Motor neuron (in vitro differentiated cells): ENCODE measurements around the gene PPFIA3. TPM values are rescaled to one million over a fixed set of nuclear protein-coding genes. Genes with fewer than 3 reads are reported as not detected.
A peak's percentile ranks its signal among the peaks of the same experiment; 100 is the strongest.
"Not testable (repeated sequence)": the region's sequence is repeated elsewhere in the genome, so short reads cannot be mapped to it uniquely, and the experiment has no call there.

ENCODE experiments used
- ATAC-seq, 8 experiments: fragments of 200-7000 bp; cut with Tn5 transposase; replicated peaks in 6 of 8; 2 replicates each; pipeline ENCODE4 v1.8.0; 2021; ENCODE audit warnings: mild to moderate bottlenecking in 8 of 8, moderate library complexity in 8 of 8
- H3K27ac ChIP-seq, 2 donors: fragments of 250-450 bp; sonication (Bioruptor Pico); 2 replicates each; pipeline ENCODE4 v1.9.0; 2021; ENCODE audit warnings: antibody characterized with exemption in 2 of 2, mild to moderate bottlenecking in 2 of 2, moderate library complexity in 1 of 2
- H3K4me1 ChIP-seq, 2 donors: fragments of 250-450 bp; sonication (Bioruptor Pico); replicated peaks in 1 of 2; 2 replicates each; pipeline ENCODE4 v1.6.1; 2021; ENCODE audit warnings: antibody characterized with exemption in 2 of 2, mild to moderate bottlenecking in 2 of 2, moderate library complexity in 1 of 2
- H3K4me3 ChIP-seq, 5 donors: fragments of 250-450 bp; sonication (Bioruptor Pico); 2 replicates each; pipeline ENCODE4 v1.9.0; 2021; ENCODE audit warnings: antibody characterized with exemption in 5 of 5, mild to moderate bottlenecking in 5 of 5, moderate library complexity in 4 of 5
- WGBS, 10 experiments: fragments of 450-650 bp; shearing (Covaris generic); methylation state at CpG; one replicate each; pipeline ENCODE4 v1.0.0; 2022; 5-methylcytosine and 5-hydroxymethylcytosine counted together
- in situ Hi-C, 9 experiments: fragments of 400-800 bp; cut with MboI; loops; one replicate each; pipeline ENCODE4 v1.15.0; 2021; ENCODE audit warnings: low sequenced_read_pairs in 9 of 9, low pct_unique_long_range_greater_than_20kb in 2 of 9; ENCODE audit not compliant: unreplicated experiment in 9 of 9
- total RNA-seq, 8 experiments: library from RNA; unstranded; fragments of 300-600 nt; gene quantifications; 2 replicates each; pipeline versions ENCODE4 v1.2.3 to v1.2.4, GENCODE V29; 2022

The PPFIA3 gene
- total RNA-seq, 8 experiments from 2014 or later: 4.7 to 52.5 (median 23.5) TPM

DNA sequence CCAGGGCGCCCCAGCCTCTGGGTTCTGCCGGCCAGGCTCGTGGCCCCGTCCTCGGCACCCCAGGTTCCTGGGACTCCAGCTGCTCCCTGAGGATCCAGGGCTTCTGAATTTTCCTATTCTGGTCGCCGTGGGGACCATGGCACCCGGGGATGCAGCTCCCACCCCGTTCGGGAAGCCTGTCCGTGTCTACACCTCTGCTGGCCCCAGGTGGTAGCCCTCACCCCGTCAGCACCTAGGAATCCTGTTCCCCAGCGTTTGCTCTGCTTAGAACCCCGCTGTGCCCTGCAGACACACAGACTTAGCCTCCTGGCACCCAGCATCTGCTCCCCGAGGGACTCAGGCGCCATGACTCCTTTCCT, 960 bp downstream of the PPFIA3 start:
- peaks cover 9 to 13% of the 10 kb centered on the region in 2 donors for H3K4me1 ChIP-seq
- 0 to 63% (median 0%) methylated on average over 1 to 5 of the region's 16 CpGs; no CpG with 5 or more reads in 5 of the 10 experiments for WGBS, 10 experiments
- peak overlapping the region; percentile 42 to 72 (median 58) for H3K4me3 ChIP-seq
- no peak for ATAC-seq
- in situ Hi-C loops: no loop called here
- H3K27ac ChIP-seq: no peak overlapping the region

DNA sequence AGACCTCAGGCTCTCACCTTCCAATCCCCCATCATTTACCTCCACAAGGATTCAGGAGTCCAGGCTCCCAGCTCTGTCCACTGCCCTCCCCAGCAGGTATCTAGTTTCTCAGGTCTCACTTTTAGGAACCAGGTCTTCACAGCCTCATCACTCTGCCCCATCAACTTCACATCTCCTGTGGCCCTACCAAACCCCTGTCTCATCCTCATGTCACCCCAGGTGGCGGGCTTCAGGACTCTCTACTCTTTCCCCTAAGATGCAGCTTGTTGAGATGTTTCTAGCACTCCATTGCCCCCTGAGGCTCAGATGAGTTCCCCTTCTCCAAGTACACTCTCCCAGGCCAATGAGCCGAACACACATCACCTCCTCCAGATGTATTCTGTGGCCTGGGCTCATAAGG, 1.5 kb downstream of the PPFIA3 start:
- Histone ChIP-seq H3K4me3 (peak overlapping the region in 3 of 5 donors; percentile 42 to 72 (median 54)), H3K27ac (no peak overlapping the region), H3K4me1 (peaks cover 6 to 14% of the 10 kb centered on the region in 2 donors)
- in situ Hi-C loops: no loop called here
- 62 to 100% (median 92%) methylated on average over 1 to 2 of the region's 2 CpGs; no CpG with 5 or more reads in 4 of the 10 experiments for WGBS, 10 experiments
- no peak for ATAC-seq

DNA sequence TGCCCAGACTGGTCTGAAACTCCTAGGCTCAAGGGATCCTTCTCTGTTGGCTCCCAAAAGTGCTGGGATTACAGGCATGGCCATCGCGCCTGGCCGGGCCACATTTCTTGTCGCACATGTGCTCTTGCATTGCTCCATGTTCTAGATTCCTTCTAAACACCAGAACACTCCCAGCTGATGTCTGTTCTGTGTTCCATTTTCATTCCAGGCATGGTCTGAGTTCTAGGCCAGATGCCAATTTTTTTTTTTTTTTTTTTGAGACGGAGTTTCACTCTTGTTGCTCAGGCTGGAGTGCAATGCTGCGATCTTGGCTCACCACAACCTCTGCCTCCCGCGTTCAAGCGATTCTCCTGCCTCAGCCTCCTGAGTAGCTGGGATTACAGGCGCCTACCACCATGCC, 2.5 kb downstream of the PPFIA3 start:
- in situ Hi-C loops, H3K4me3 ChIP-seq, ATAC-seq, H3K27ac ChIP-seq: not testable (repeated sequence)
- H3K4me1 ChIP-seq: peaks cover 6 to 14% of the 10 kb centered on the region in 2 donors
- WGBS, 10 experiments: 0 to 95% (median 58%) methylated on average over 1 to 10 of the region's 10 CpGs; no CpG with 5 or more reads in 2 of the 10 experiments

DNA sequence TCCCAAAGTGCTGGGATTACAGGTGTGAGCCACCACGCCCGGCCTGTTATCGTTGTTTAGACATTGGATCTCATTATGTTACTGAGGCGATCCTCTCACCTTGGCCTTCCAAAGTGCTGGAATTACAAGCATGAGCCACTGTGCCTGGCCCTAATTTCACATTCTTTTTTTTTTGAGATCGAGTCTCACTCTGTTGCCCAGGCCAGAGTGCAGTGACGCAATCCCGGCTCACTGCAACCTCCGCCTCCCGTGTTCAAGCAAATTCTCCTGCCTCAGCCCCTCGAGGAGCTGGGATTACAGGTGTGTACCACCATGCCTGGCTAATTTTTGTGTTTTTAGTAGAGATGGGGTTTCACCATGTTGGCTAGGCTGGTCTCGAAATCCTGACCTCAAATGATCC, 3.9 kb downstream of the PPFIA3 start:
- in situ Hi-C loops, H3K4me3 ChIP-seq, ATAC-seq, H3K27ac ChIP-seq: not testable (repeated sequence)
- WGBS, 10 experiments: 40 to 100% (median 86%) methylated on average over 1 to 7 of the region's 11 CpGs; no CpG with 5 or more reads in 2 of the 10 experiments
- peaks cover 7 to 11% of the 10 kb centered on the region in 2 donors for H3K4me1 ChIP-seq

DNA sequence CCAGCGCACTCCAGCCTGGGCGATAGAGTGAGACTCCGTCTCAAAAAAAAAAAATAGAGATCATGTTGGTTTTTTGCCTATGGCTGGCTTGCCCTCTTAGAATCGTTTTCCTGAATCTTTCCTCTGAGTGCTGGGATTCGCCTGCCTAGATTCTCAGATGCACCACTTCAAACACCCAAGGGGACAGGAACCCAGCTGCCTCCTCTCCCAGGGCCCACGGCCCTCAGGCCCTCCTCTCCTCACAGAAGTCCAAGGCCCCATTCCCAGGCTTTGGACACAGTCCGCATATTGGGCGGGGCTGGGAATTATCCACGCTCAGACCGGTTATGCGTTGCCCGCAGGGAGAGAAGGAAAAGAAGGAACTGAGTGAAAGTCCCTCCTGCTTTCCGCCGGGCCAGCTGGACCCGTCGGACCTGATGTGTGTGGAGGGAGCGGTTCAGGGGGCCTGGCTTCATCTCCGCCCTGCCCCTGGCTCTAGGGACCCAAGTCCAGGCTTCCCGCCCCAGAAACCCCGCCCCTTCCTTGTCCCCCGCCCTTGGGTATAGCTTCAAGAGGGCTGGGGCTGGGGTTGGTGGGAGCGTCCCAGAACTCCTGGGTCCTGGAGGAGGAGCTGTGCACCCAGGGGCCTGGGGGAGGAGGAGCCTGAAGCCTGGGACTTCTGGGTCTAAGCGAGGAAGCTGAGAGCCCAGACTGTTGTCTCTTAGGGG, 5.8 kb downstream of the PPFIA3 start:
- Histone ChIP-seq H3K4me1 (peaks cover 5 to 16% of the 10 kb centered on the region in 2 donors), H3K27ac (no peak overlapping the region), H3K4me3 (no peak overlapping the region)
- in situ Hi-C loops: no loop called here
- peak in 4 of 8 experiments; percentile 4 to 56 (median 8) for ATAC-seq
- 0 to 100% (median 53%) methylated on average over 2 to 4 of the region's 23 CpGs; no CpG with 5 or more reads in 3 of the 10 experiments for WGBS, 10 experiments

DNA sequence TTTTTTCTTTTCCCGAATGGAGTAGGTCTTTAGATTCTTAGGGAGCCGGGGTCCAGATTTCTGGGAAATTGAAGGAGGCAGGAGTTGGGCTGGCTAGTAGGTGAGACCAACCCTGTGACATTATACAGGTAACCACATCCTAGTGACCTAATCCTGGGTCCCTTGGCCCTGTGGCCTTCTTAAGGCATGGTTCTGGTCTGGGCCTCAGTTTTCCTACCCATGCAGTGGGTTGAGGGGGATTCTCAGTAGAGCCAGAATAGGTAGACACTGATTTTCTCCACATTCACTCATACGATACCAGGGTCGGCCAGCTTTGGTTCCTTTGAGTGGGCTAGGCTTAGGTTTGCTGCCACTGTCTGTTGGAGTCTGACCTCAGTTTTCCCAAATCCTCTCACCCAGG, 7.2 kb downstream of the PPFIA3 start:
- Histone ChIP-seq H3K27ac (no peak overlapping the region), H3K4me1 (peaks cover 5 to 16% of the 10 kb centered on the region in 2 donors), H3K4me3 (no peak overlapping the region)
- in situ Hi-C loops: no loop called here
- ATAC-seq: no peak
- 0 to 100% (median 83%) methylated on average over 1 to 3 of the region's 4 CpGs; no CpG with 5 or more reads in 3 of the 10 experiments for WGBS, 10 experiments

DNA sequence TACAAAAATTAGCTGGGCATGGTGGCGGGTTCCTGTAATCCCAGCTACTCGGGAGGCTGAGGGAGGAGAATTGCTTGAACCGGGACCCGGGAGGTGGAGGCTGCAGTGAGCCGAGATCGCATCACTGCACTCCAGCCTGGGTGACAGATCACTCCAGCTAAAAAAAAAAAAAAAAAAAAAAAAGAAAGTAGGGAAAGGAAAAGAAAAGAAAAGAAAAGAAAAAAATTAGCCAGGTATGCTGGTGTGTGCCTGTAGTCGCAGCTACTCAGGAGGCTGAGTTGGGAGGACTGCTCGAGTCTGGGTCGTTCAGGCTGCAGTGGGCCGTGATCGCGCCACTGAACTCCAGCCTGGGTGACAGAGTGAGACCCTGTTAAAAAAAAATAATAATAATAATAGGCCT, 7.9 kb downstream of the PPFIA3 start:
- ATAC-seq, in situ Hi-C loops, H3K4me3 ChIP-seq: not testable (repeated sequence)
- H3K27ac ChIP-seq: peak overlapping the region; percentile 77 to 84
- H3K4me1 ChIP-seq: peaks cover 5 to 16% of the 10 kb centered on the region in 2 donors
- 73 to 100% (median 92%) methylated on average over 3 to 12 of the region's 12 CpGs; no CpG with 5 or more reads in 1 of the 10 experiments for WGBS, 10 experiments

DNA sequence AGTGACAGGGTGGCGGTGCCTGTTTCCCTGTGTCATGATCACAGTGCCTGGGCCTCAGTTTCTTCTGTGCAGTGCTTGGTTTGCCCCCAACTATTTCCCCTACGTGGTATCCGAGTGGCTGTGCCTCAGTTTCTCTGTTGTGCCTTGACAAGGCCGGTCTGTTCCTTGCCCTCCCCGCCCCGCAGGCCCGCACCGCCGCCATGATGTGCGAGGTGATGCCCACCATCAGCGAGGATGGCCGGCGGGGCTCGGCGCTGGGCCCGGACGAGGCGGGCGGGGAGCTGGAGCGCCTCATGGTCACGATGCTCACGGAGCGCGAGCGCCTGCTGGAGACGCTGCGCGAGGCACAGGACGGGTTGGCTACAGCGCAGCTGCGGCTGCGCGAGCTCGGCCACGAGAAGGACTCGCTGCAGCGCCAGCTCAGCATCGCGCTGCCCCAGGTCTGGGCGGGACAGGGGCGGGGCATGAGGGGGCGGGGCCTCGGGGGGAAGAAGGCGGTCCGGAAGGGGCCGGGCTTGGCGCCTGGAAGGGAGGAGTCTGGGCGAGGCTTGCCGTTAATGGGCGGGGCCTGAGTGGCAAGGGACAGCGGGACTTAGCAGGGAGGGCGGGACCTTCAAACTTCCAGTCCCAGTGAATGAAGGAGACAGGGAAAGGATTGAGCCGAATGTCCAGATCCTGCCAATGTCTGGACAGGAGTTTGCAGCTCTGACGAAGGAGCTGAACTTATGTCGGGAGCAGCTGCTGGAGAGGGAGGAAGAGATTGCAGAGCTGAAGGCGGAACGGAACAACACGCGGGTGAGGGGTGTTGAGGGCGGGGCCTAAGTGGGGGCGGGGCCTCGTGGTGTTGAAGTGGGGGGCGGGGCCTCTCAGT, 8.6 kb downstream of the PPFIA3 start:
- peak overlapping the region; percentile 77 to 84 for H3K27ac ChIP-seq
- in situ Hi-C loops: no loop called here
- H3K4me3 ChIP-seq: peak overlapping the region; percentile 18 to 36 (median 28)
- ATAC-seq: peak; percentile 90 to 98 (median 94)
- 0 to 100% (median 68%) methylated on average over 1 to 4 of the region's 63 CpGs; no CpG with 5 or more reads in 5 of the 10 experiments for WGBS, 10 experiments
- peaks cover 5 to 16% of the 10 kb centered on the region in 2 donors for H3K4me1 ChIP-seq

DNA sequence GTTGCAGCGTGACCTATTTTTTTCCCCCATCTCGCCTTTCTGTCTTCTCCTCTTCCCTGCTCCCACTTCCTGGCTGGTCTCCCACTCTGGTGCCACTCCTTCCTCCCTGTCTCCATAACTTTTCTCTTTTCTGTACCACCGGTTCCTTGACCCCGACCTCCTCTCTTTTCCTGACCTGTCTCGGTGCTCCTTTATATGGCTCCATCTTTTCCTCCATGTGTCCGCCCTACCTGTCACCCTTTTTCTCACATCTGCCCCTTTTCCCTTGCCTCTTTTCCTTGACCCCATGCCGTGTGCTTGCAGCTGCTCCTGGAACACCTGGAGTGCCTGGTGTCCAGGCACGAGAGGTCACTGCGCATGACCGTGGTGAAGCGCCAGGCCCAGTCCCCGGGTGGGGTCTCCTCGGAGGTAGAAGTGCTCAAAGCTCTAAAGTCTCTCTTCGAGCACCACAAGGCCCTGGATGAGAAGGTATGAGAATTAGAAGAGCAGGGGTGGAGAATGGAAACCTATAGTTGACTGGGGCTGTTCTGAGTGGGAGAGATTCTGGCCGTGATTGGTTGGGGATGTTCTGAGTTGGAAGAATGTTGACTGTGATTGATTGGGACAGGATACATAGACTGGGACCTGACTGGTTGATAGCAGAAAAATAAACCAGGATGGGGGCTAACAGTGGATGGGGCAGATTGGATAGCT, 9.3 kb downstream of the PPFIA3 start:
- H3K4me1 ChIP-seq: peaks cover 5 to 16% of the 10 kb centered on the region in 2 donors
- peak in 4 of 8 experiments; percentile 4 to 32 (median 11) for ATAC-seq
- H3K4me3 ChIP-seq: peak overlapping the region; percentile 11 to 36 (median 28)
- WGBS, 10 experiments: 7 to 89% (median 42%) methylated on average over 2 to 12 of the region's 15 CpGs; no CpG with 5 or more reads in 1 of the 10 experiments
- in situ Hi-C loops: no loop called here
- peak overlapping the region; percentile 72 to 83 for H3K27ac ChIP-seq

DNA sequence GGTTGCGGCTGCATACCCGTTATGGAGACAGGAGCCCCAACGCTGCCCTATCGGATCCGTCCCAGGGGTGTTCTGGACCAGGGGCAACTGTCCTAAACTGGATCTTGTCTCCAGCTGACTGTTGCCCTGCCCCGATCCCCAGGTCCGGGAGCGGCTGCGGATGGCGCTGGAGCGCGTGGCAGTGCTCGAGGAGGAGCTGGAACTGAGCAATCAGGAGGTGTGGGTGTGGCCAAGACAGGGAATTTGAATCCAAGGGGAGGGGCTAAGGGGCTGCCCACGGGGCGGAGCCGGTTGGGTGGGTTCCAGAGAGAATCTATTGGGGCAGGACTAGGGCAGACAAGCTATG, 9.9 kb downstream of the PPFIA3 start:
- WGBS, 10 experiments: 8% methylated on average over 5 of the region's 16 CpGs; no CpG with 5 or more reads in 9 of the 10 experiments
- H3K27ac ChIP-seq: peak overlapping the region; percentile 72 to 83
- peaks cover 5 to 16% of the 10 kb centered on the region in 2 donors for H3K4me1 ChIP-seq
- in situ Hi-C loops: no loop called here
- H3K4me3 ChIP-seq: peak overlapping the region; percentile 11 to 36 (median 28)
- peak in 4 of 8 experiments; percentile 23 to 52 (median 35) for ATAC-seq

DNA sequence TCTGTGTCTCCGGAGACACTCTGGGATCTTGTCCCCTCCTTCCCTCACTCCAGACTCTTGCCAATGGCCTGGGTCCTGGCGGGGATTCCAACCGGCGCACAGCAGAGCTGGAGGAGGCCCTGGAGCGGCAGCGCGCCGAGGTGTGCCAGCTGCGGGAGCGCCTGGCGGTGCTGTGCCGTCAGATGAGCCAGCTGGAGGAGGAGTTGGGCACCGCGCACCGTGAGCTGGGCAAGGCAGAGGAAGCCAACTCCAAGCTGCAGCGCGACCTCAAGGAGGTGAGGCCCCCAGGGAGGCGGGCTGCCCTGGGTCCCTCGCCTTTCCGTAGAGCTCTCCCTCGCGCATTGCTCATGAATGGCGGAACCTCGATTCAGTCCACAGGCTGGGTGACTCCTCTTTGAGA, 11.0 kb downstream of the PPFIA3 start:
- no peak for ATAC-seq
- Histone ChIP-seq H3K4me3 (no peak overlapping the region), H3K4me1 (peaks cover 5 to 15% of the 10 kb centered on the region in 2 donors), H3K27ac (no peak overlapping the region)
- WGBS, 10 experiments: 60 to 100% (median 89%) methylated on average over 1 to 5 of the region's 24 CpGs; no CpG with 5 or more reads in 3 of the 10 experiments
- in situ Hi-C loops: no loop called here

DNA sequence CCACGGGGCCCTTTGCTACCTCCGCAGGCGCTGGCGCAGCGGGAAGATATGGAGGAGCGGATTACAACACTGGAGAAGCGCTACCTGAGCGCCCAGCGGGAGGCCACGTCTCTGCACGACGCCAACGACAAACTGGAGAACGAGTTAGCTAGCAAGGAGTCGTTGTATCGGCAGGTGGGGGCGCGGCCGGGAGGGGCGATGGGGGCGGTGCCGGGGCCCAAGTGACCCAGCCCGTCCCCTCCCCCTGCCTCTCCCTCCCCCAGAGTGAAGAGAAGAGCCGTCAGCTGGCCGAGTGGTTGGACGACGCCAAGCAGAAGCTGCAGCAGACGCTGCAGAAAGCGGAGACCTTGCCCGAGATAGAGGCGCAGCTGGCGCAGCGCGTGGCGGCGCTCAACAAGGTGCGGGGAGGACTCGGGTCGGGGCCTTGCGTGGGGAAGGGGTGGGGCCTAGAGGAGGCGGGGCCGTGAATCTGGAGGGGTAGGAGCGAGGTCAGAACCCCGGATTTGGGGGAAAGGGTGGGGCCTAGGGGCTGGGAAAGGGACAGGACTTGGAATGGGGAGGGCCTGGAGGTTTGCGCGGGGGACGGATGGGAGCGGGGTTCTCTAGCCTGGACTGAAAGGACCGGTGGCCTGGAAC, 13.7 kb downstream of the PPFIA3 start:
- Histone ChIP-seq H3K4me3 (no peak overlapping the region), H3K4me1 (peaks cover 0 to 7% of the 10 kb centered on the region in 2 donors), H3K27ac (no peak overlapping the region)
- in situ Hi-C loops: no loop called here
- peak in 2 of 8 experiments; percentile 4 for ATAC-seq
- WGBS, 10 experiments: no CpG with 5 or more reads among the region's 49 CpGs
